GM12892 (cell line): ENCODE results near the gene GBX1. TPM values are rescaled to one million over a fixed set of nuclear protein-coding genes. Genes with fewer than 3 reads are reported as not detected.

Experiments
- DNase-seq: peaks from one replicate; pipeline ENCODE4 v3.0.0; 2011; ENCODE audit not compliant: insufficient read length
- FAIRE-seq: peaks from 2 replicates; lab custom pipeline; 2011; peaks lifted over from hg19 to GRCh38; lab: Jason Lieb, UNC
- POLR2A ChIP-seq: IDR thresholded peaks from 2 replicates; pipeline ENCODE4 v1.6.1; 2011; ENCODE audit warnings: low read depth, low read length, control low read depth
- POLR2AphosphoS5 ChIP-seq: IDR thresholded peaks from 2 replicates; pipeline ENCODE4 v1.6.1; 2011; ENCODE audit warnings: low read depth, low read length, control low read depth
- TAF1 ChIP-seq: IDR thresholded peaks from 2 replicates; pipeline ENCODE4 v1.6.1; 2011; ENCODE audit warnings: low read depth, mild to moderate bottlenecking, control low read depth, low read length, borderline replicate concordance
- polyA plus RNA-seq: library from polyadenylated mRNA; unstranded; fragments of >200 nt; gene quantifications from one replicate; pipeline ENCODE4 v1.2.1, GENCODE V29; 2012; ENCODE audit warnings: missing spikeins, inconsistent platforms; ENCODE audit not compliant: missing spikeins

Gene GBX1
- polyA plus RNA-seq = not detected

GRCh38 chr7:151167197-151167961 is at the start of gene GBX1:
Gene GBX1, minus strand, starts transcription at chr7:151167694. Its CDS starts 146 bp downstream, at chr7:151167548.
- DNase-seq (no peak), FAIRE-seq (no peak)
- TF ChIP-seq POLR2AphosphoS5 (no peak), POLR2A (no peak), TAF1 (no peak)

GRCh38 chr7:151215396-151215795 is 47.9 kb upstream of the GBX1 start:
- FAIRE-seq (no peak), DNase-seq (no peak)
- no peak for TF ChIP-seq POLR2A
- no peak for TF ChIP-seq TAF1
- TF ChIP-seq POLR2AphosphoS5 = no peak

GRCh38 chr7:151213826-151214225 is 46.3 kb upstream of the GBX1 start:
- DNase-seq (no peak), FAIRE-seq (no peak)
- TF ChIP-seq TAF1 (no peak), POLR2A (no peak; the same call in 1 of the 2 replicates), POLR2AphosphoS5 (no peak)

- no peak for DNase-seq
- no peak for FAIRE-seq
These were observed 45.1 kb upstream of the GBX1 start for GRCh38 chr7:151212626-151213025.

GRCh38 chr7:151211155-151211772 is 43.8 kb upstream of the GBX1 start:
- FAIRE-seq (no peak), DNase-seq (no peak)

More at GRCh38 chr7:151212626-151213025, 45.1 kb upstream of the GBX1 start:
- no peak for TF ChIP-seq TAF1
- TF ChIP-seq POLR2AphosphoS5 = no peak
- TF ChIP-seq POLR2A = no peak

GRCh38 chr7:151210087-151210854 is 42.8 kb upstream of the GBX1 start, which contains the start of gene H2BK1:
Gene H2BK1, minus strand, starts transcription at chr7:151210488. Its CDS starts 170 bp downstream, at chr7:151210318.
- FAIRE-seq (no peak), DNase-seq (no peak)
- TF ChIP-seq POLR2AphosphoS5 = no peak
- TF ChIP-seq TAF1 = no peak
- TF ChIP-seq POLR2A = no peak

More at GRCh38 chr7:151211155-151211772, 43.8 kb upstream of the GBX1 start:
- TF ChIP-seq TAF1 (no peak), POLR2AphosphoS5 (no peak), POLR2A (no peak)

GRCh38 chr7:151209588-151209987 is 42.1 kb upstream of the GBX1 start:
- FAIRE-seq = no peak
- DNase-seq = no peak
- TF ChIP-seq POLR2AphosphoS5 (no peak), POLR2A (no peak), TAF1 (no peak)

GRCh38 chr7:151208253-151208862 is 40.9 kb upstream of the GBX1 start:
- TF ChIP-seq POLR2A = no peak
- TF ChIP-seq POLR2AphosphoS5 = no peak
- no peak for TF ChIP-seq TAF1
- no peak for FAIRE-seq
- DNase-seq = no peak

GRCh38 chr7:151207804-151208203 is 40.3 kb upstream of the GBX1 start:
- DNase-seq = no peak
- FAIRE-seq = no peak
- TF ChIP-seq TAF1 (no peak), POLR2AphosphoS5 (no peak), POLR2A (no peak)

- no peak for FAIRE-seq
- DNase-seq = no peak
- TF ChIP-seq POLR2AphosphoS5 (no peak), POLR2A (no peak), TAF1 (no peak)
These were observed 39.8 kb upstream of the GBX1 start for GRCh38 chr7:151207315-151207714.
